ENCODE measurements around the gene HAPSTR1.
"Not testable (repeated sequence)": the region's sequence is repeated elsewhere in the genome, so short reads cannot be mapped to it uniquely, and the experiment has no call there.

- not testable (repeated sequence) for TF ChIP-seq POLR2A, CTCF (IDR thresholded peaks at IDR 0.05)
These were observed 12.7 kb upstream of the HAPSTR1 start for GRCh38 chr16:9078467-9079429.
